GM23338 (cell line): Measurements from ENCODE around the gene NOVA2. TPM values are rescaled to one million over a fixed set of nuclear protein-coding genes. Genes with fewer than 3 reads are reported as not detected.

Experiments used
- ATAC-seq: fragments of 200-7000 bp; cut with Tn5 transposase; 3 replicates; pipeline ENCODE4 v1.9.1; 2020
- DNase-seq: peaks from one replicate; pipeline ENCODE4 v3.0.0-alpha.2; 2015; ENCODE audit warnings: low spot score
- H2AFZ ChIP-seq: fragments of 200-600 bp; sonication (generic); 2 replicates; pipeline ENCODE4 v1.8.0; 2016; ENCODE audit warnings: antibody characterized with exemption, mild to moderate bottlenecking, moderate library complexity
- H3F3A ChIP-seq: fragments of 200-600 bp; sonication (generic); replicated peaks from 2 replicates; pipeline ENCODE4 v1.8.0; 2017; ENCODE audit warnings: antibody characterized with exemption, mixed run types, low read depth
- H3K27ac ChIP-seq: fragments of 200-600 bp; sonication (generic); 2 replicates; pipeline ENCODE4 v1.6.1; 2016; ENCODE audit warnings: low read depth
- H3K27me3 ChIP-seq: fragments of 200-600 bp; sonication (generic); 2 replicates; pipeline ENCODE4 v1.8.0; 2016; ENCODE audit warnings: mild to moderate bottlenecking, mixed run types, moderate library complexity; ENCODE audit not compliant: insufficient read depth
- H3K36me3 ChIP-seq: fragments of 200-600 bp; sonication (generic); 2 replicates; pipeline ENCODE4 v1.8.0; 2016; ENCODE audit warnings: mild to moderate bottlenecking; ENCODE audit not compliant: insufficient read depth
- H3K4me1 ChIP-seq: fragments of 200-600 bp; sonication (generic); 2 replicates; pipeline ENCODE4 v1.8.0; 2016; ENCODE audit warnings: mild to moderate bottlenecking, moderate library complexity; ENCODE audit not compliant: insufficient read depth
- H3K4me2 ChIP-seq: fragments of 200-600 bp; sonication (generic); 2 replicates; pipeline ENCODE4 v1.7.1; 2017; ENCODE audit warnings: mixed run types
- H3K4me3 ChIP-seq: fragments of 200-600 bp; sonication (generic); 2 replicates; pipeline ENCODE4 v1.6.1; 2016; ENCODE audit warnings: mixed run types
- H3K79me2 ChIP-seq: fragments of 200-600 bp; sonication (generic); replicated peaks from 2 replicates; pipeline ENCODE4 v1.8.0; 2017; ENCODE audit warnings: mild to moderate bottlenecking; ENCODE audit not compliant: insufficient read depth
- H3K9me2 ChIP-seq: fragments of 200-600 bp; sonication (generic); 2 replicates; pipeline ENCODE4 v1.8.0; 2017; ENCODE audit not compliant: insufficient read depth
- H4K20me1 ChIP-seq: fragments of 200-600 bp; sonication (generic); replicated peaks from 2 replicates; pipeline ENCODE4 v1.8.0; 2017; ENCODE audit warnings: mild to moderate bottlenecking; ENCODE audit not compliant: insufficient read depth
- H3K27ac Mint-ChIP-seq: 2 replicates; pipeline ENCODE4 v1.8.0; 2020; ENCODE audit warnings: inconsistent platforms, mild to moderate bottlenecking, moderate library complexity, mixed read lengths
- H3K27me3 Mint-ChIP-seq: 3 replicates; pipeline ENCODE4 v1.8.0; 2022; ENCODE audit warnings: low read depth, mild to moderate bottlenecking, moderate library complexity, mixed read lengths, inconsistent platforms; ENCODE audit not compliant: insufficient read depth, poor library complexity
- H3K36me3 Mint-ChIP-seq: 3 replicates; pipeline ENCODE4 v1.8.0; 2021; ENCODE audit warnings: low read depth, mild to moderate bottlenecking, inconsistent platforms, moderate library complexity, mixed read lengths
- H3K4me1 Mint-ChIP-seq: 3 replicates; pipeline ENCODE4 v1.8.0; 2020; ENCODE audit warnings: mild to moderate bottlenecking, inconsistent platforms, mixed read lengths
- H3K4me3 Mint-ChIP-seq: 3 replicates; pipeline ENCODE4 v1.8.0; 2021; ENCODE audit warnings: moderate library complexity, mild to moderate bottlenecking, inconsistent platforms, mixed read lengths
- H3K9me3 Mint-ChIP-seq: 3 replicates; pipeline ENCODE4 v1.8.0; 2020; ENCODE audit warnings: moderate library complexity, mild to moderate bottlenecking, inconsistent platforms, mixed read lengths
- CREB1 ChIP-seq: fragments of 250-450 bp; sonication (Bioruptor Pico); IDR thresholded peaks from 2 replicates; pipeline ENCODE4 v1.5.0; 2020; ENCODE audit warnings: low read depth, mild to moderate bottlenecking, moderate library complexity
- EZH2 ChIP-seq: fragments of 200-600 bp; sonication (generic); IDR thresholded peaks from one replicate; pipeline ENCODE4 v1.8.0; 2017; ENCODE audit warnings: antibody characterized with exemption, mild to moderate bottlenecking, low read depth; ENCODE audit not compliant: unreplicated experiment
- EZH2phosphoT487 ChIP-seq: fragments of 200-600 bp; sonication (generic); IDR thresholded peaks from one replicate; pipeline ENCODE4 v1.8.1; 2018; ENCODE audit warnings: antibody characterized with exemption; ENCODE audit not compliant: unreplicated experiment
- JUNB ChIP-seq: IDR thresholded peaks from one replicate; pipeline ENCODE4 v1.6.1; 2016; ENCODE audit warnings: antibody characterized with exemption; ENCODE audit not compliant: unreplicated experiment
- NANOG ChIP-seq: IDR thresholded peaks from 2 replicates; pipeline ENCODE4 v1.6.1; 2016; ENCODE audit warnings: antibody characterized with exemption, borderline replicate concordance
- POLR2AphosphoS5 ChIP-seq: IDR thresholded peaks from 2 replicates; pipeline ENCODE4 v1.6.1; 2016; ENCODE audit warnings: antibody characterized with exemption, low read depth
- STAT1 ChIP-seq: IDR thresholded peaks from one replicate; pipeline ENCODE4 v1.6.1; 2016; ENCODE audit warnings: antibody characterized with exemption; ENCODE audit not compliant: unreplicated experiment
- ZNF114 ChIP-seq: fragments of 250-450 bp; sonication (Bioruptor Pico); IDR thresholded peaks from 2 replicates; pipeline ENCODE4 v1.5.0; 2020; ENCODE audit warnings: mild to moderate bottlenecking, moderate library complexity
- ZNF331 ChIP-seq: fragments of 250-450 bp; sonication (Bioruptor Pico); IDR thresholded peaks from 2 replicates; pipeline ENCODE4 v1.5.0; 2020; ENCODE audit warnings: low read depth, mild to moderate bottlenecking, moderate library complexity
- polyA plus RNA-seq: library from polyadenylated mRNA; unstranded; fragments of >200 nt; fragmentation: Nextera tagmentation; extraction: Ambion mirVana; gene quantifications from 2 replicates; pipeline ENCODE4 v1.2.1, GENCODE V29; 2016
- total RNA-seq: library from RNA; depleted of rRNA; stranded (reverse); fragments of >200 nt; shearing (Covaris generic); gene quantifications from 2 replicates; pipeline ENCODE4 v1.2.3, GENCODE V29; 2014
- TF ChIP-seq, protein P1 (sequence below): IDR thresholded peaks from 2 replicates; pipeline ENCODE4 v1.6.1; 2016; ENCODE audit warnings: antibody characterized with exemption
- TF ChIP-seq, protein P2 (sequence below), 2 experiments: fragments of 200-600 bp in 1 of 2; sonication (generic) in 1 of 2; conservative IDR thresholded peaks; 2 replicates each; pipeline versions ENCODE4 v1.5.1 to v1.6.1; 2016 to 2017; ENCODE audit warnings: antibody characterized with exemption in 2 of 2, low read depth in 2 of 2, mild to moderate bottlenecking in 2 of 2, moderate library complexity in 1 of 2
- TF ChIP-seq, protein P3 (sequence below): IDR thresholded peaks from one replicate; pipeline ENCODE4 v1.6.1; 2018; ENCODE audit warnings: antibody characterized with exemption; ENCODE audit not compliant: unreplicated experiment
- TF ChIP-seq, protein P4 (sequence below): fragments of 250-450 bp; sonication (Bioruptor Pico); IDR thresholded peaks from 2 replicates; pipeline ENCODE4 v1.5.0; 2020; ENCODE audit warnings: mild to moderate bottlenecking, moderate library complexity

The NOVA2 gene
- total and polyA plus RNA-seq, 2 experiments from 2014 or later = 5.1 to 13.7 TPM

DNA sequence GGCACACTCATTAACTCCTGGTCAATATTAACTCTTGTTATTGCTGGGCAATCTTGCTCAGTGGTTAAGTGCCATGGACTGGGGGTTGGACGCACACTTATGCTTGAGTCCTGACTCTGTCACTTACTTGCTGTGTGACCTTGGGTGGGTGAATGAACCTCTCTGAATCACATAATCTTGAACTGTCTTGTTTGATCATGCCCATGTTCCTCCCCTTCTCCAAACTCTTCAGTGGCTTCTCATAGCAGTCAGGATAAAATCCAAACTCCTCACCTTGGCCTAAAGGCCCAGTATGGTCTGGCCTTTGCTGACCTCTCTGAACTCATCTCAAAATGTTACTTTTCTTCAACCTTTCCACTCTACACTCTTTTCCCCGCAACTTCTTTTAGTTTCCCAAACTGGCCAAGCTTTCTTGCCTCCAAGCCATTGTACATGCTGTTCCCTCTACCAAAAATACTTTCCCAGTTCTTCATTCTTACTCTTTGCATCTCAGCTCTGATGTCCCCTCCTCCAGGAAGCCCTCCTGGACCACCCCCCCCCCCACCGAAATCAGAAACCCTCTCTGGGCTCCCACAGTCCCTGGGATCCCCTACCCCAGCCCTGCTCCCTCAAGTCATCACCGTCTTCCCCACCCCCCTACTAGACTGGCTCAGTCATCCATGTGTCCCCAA, 73.6 kb downstream of the NOVA2 start:
- peaks cover 26% of the 10 kb centered on the region for H3K36me3 Mint-ChIP-seq

More for the DNA sequence above, 73.6 kb downstream of the NOVA2 start:
- H3K36me3 ChIP-seq = no peaks in the 10 kb centered on the region
- peaks cover 21% of the 10 kb centered on the region; the same call in 1 of the 2 replicates for H3F3A ChIP-seq
- H3K4me3 Mint-ChIP-seq = peak overlapping the region; percentile 68; the same call in 1 of the 3 replicates
- no peak overlapping the region for H2AFZ ChIP-seq
- no peaks in the 10 kb centered on the region for H3K79me2 ChIP-seq
- no peak for DNase-seq
- no peak for TF ChIP-seq STAT1
- no peak for TF ChIP-seq POLR2AphosphoS5
- TF ChIP-seq CREB1 (CRISPR knock-in tag) = no peak
- TF ChIP-seq NANOG = no peak
- no peak for TF ChIP-seq ZNF114 (CRISPR knock-in tag)
- TF ChIP-seq, protein P1, sequence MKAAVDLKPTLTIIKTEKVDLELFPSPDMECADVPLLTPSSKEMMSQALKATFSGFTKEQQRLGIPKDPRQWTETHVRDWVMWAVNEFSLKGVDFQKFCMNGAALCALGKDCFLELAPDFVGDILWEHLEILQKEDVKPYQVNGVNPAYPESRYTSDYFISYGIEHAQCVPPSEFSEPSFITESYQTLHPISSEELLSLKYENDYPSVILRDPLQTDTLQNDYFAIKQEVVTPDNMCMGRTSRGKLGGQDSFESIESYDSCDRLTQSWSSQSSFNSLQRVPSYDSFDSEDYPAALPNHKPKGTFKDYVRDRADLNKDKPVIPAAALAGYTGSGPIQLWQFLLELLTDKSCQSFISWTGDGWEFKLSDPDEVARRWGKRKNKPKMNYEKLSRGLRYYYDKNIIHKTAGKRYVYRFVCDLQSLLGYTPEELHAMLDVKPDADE = no peak
- TF ChIP-seq, protein P2, sequence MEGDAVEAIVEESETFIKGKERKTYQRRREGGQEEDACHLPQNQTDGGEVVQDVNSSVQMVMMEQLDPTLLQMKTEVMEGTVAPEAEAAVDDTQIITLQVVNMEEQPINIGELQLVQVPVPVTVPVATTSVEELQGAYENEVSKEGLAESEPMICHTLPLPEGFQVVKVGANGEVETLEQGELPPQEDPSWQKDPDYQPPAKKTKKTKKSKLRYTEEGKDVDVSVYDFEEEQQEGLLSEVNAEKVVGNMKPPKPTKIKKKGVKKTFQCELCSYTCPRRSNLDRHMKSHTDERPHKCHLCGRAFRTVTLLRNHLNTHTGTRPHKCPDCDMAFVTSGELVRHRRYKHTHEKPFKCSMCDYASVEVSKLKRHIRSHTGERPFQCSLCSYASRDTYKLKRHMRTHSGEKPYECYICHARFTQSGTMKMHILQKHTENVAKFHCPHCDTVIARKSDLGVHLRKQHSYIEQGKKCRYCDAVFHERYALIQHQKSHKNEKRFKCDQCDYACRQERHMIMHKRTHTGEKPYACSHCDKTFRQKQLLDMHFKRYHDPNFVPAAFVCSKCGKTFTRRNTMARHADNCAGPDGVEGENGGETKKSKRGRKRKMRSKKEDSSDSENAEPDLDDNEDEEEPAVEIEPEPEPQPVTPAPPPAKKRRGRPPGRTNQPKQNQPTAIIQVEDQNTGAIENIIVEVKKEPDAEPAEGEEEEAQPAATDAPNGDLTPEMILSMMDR (conservative IDR thresholded peaks at IDR 0.05; ENCODE audit: low read depth in 2 of 2) = no peak
- TF ChIP-seq, protein P3, sequence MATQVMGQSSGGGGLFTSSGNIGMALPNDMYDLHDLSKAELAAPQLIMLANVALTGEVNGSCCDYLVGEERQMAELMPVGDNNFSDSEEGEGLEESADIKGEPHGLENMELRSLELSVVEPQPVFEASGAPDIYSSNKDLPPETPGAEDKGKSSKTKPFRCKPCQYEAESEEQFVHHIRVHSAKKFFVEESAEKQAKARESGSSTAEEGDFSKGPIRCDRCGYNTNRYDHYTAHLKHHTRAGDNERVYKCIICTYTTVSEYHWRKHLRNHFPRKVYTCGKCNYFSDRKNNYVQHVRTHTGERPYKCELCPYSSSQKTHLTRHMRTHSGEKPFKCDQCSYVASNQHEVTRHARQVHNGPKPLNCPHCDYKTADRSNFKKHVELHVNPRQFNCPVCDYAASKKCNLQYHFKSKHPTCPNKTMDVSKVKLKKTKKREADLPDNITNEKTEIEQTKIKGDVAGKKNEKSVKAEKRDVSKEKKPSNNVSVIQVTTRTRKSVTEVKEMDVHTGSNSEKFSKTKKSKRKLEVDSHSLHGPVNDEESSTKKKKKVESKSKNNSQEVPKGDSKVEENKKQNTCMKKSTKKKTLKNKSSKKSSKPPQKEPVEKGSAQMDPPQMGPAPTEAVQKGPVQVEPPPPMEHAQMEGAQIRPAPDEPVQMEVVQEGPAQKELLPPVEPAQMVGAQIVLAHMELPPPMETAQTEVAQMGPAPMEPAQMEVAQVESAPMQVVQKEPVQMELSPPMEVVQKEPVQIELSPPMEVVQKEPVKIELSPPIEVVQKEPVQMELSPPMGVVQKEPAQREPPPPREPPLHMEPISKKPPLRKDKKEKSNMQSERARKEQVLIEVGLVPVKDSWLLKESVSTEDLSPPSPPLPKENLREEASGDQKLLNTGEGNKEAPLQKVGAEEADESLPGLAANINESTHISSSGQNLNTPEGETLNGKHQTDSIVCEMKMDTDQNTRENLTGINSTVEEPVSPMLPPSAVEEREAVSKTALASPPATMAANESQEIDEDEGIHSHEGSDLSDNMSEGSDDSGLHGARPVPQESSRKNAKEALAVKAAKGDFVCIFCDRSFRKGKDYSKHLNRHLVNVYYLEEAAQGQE = no peak
- TF ChIP-seq JUNB = no peak
- TF ChIP-seq ZNF331 = no peak
- TF ChIP-seq EZH2phosphoT487 = no peak
- TF ChIP-seq EZH2 = no peak
- TF ChIP-seq, protein P4, sequence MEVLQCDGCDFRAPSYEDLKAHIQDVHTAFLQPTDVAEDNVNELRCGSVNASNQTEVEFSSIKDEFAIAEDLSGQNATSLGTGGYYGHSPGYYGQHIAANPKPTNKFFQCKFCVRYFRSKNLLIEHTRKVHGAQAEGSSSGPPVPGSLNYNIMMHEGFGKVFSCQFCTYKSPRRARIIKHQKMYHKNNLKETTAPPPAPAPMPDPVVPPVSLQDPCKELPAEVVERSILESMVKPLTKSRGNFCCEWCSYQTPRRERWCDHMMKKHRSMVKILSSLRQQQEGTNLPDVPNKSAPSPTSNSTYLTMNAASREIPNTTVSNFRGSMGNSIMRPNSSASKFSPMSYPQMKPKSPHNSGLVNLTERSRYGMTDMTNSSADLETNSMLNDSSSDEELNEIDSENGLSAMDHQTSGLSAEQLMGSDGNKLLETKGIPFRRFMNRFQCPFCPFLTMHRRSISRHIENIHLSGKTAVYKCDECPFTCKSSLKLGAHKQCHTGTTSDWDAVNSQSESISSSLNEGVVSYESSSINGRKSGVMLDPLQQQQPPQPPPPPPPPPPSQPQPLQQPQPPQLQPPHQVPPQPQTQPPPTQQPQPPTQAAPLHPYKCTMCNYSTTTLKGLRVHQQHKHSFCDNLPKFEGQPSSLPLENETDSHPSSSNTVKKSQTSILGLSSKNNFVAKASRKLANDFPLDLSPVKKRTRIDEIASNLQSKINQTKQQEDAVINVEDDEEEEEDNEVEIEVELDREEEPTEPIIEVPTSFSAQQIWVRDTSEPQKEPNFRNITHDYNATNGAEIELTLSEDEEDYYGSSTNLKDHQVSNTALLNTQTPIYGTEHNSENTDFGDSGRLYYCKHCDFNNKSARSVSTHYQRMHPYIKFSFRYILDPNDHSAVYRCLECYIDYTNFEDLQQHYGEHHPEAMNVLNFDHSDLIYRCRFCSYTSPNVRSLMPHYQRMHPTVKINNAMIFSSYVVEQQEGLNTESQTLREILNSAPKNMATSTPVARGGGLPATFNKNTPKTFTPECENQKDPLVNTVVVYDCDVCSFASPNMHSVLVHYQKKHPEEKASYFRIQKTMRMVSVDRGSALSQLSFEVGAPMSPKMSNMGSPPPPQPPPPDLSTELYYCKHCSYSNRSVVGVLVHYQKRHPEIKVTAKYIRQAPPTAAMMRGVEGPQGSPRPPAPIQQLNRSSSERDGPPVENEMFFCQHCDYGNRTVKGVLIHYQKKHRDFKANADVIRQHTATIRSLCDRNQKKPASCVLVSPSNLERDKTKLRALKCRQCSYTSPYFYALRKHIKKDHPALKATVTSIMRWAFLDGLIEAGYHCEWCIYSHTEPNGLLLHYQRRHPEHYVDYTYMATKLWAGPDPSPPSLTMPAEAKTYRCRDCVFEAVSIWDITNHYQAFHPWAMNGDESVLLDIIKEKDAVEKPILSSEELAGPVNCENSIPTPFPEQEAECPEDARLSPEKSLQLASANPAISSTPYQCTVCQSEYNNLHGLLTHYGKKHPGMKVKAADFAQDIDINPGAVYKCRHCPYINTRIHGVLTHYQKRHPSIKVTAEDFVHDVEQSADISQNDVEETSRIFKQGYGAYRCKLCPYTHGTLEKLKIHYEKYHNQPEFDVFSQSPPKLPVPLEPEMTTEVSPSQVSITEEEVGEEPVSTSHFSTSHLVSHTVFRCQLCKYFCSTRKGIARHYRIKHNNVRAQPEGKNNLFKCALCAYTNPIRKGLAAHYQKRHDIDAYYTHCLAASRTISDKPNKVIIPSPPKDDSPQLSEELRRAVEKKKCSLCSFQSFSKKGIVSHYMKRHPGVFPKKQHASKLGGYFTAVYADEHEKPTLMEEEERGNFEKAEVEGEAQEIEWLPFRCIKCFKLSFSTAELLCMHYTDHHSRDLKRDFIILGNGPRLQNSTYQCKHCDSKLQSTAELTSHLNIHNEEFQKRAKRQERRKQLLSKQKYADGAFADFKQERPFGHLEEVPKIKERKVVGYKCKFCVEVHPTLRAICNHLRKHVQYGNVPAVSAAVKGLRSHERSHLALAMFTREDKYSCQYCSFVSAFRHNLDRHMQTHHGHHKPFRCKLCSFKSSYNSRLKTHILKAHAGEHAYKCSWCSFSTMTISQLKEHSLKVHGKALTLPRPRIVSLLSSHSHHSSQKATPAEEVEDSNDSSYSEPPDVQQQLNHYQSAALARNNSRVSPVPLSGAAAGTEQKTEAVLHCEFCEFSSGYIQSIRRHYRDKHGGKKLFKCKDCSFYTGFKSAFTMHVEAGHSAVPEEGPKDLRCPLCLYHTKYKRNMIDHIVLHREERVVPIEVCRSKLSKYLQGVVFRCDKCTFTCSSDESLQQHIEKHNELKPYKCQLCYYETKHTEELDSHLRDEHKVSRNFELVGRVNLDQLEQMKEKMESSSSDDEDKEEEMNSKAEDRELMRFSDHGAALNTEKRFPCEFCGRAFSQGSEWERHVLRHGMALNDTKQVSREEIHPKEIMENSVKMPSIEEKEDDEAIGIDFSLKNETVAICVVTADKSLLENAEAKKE (CRISPR knock-in tag) = no peak
- no peak for ATAC-seq
- no peak overlapping the region for H3K27ac ChIP-seq
- H3K4me1 ChIP-seq = peaks cover 6% of the 10 kb centered on the region; the same call in 1 of the 2 replicates
- H3K4me3 ChIP-seq = no peak overlapping the region; the same call in 1 of the 2 replicates
- H3K9me2 ChIP-seq = no peaks in the 10 kb centered on the region
- no peaks in the 10 kb centered on the region; the same call in none of the 2 replicates for H4K20me1 ChIP-seq
- no peaks in the 10 kb centered on the region; the same call in 2 of the 3 replicates for H3K9me3 Mint-ChIP-seq
- peaks cover 11% of the 10 kb centered on the region for H3K4me1 Mint-ChIP-seq
- H3K27me3 ChIP-seq = peaks cover 23% of the 10 kb centered on the region
- H3K27ac Mint-ChIP-seq = no peak overlapping the region
- no peak overlapping the region for H3K4me2 ChIP-seq
- peaks cover 20% of the 10 kb centered on the region for H3K27me3 Mint-ChIP-seq
